Measurements from ENCODE around the gene CYP19A1. TPM values are rescaled to one million over a fixed set of nuclear protein-coding genes. Genes with fewer than 3 reads are reported as not detected.

CYP19A1 gene
- total and polyA plus RNA-seq, 10 of the 15 experiments (the other 5 are each of a cell fraction or from before 2014, with no cell fraction given) = 0.08 to 1.8 (median 0.70) TPM

DNA sequence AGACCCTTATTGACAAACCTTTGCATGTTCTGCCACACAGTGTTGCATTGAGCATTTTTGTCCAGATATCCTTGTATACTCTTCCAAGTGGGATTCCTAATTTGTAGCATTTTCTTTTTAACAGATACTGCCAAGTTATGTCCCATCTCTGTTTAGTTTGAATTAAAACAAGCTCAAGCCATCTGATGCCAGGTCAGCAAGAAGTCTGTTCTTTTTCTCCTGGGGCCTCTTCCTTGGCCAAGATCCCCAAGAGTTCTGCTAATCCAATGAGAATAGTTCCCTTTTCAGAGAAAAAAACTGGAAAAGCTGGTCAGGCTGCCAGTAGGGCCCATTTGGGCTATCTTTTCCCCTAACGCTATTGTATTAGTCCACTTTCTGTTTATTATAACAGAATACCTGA is 32.9 kb upstream of the CYP19A1 start:
- in situ Hi-C loops (cut with MboI) (no loop called here), intact Hi-C loops (cut with micrococcal nuclease; ENCODE audit: unreplicated experiment) (no loop called here)
- CTCF ChIA-PET = interaction anchor here (0.6 to 1.7 kb wide), 3 partner anchors 9 to 550 kb away, joined by 3 to 7 read pairs (median 4); no protein-coding TSS in a partner anchor
- Histone ChIP-seq H3K4me1 (ENCODE audit: control insufficient read depth, insufficient read depth, low read length) (peaks cover 4% of the 10 kb centered on the region), H4K20me1 (ENCODE audit: control insufficient read depth, insufficient read depth) (no peaks in the 10 kb centered on the region), H2AFZ (ENCODE audit: control insufficient read depth, low read depth, low read length) (no peak overlapping the region), H3K79me2 (ENCODE audit: control insufficient read depth, insufficient read depth, low read length) (no peaks in the 10 kb centered on the region), H3K27me3 (replicated peaks in 1 of 2; ENCODE audit: control insufficient read depth in 2 of 2, insufficient read depth in 2 of 2, low read length in 1 of 2) (peaks cover 0 to 3% of the 10 kb centered on the region in 2 experiments; a peak in 2 of 4 replicates), H3K4me3 (no peak overlapping the region), H3K27ac (ENCODE audit: control insufficient read depth, insufficient read depth) (no peak overlapping the region), H3K36me3 (ENCODE audit: control insufficient read depth in 2 of 2, insufficient read depth in 2 of 2, low read length in 1 of 2) (no peaks in the 10 kb centered on the region), H3K4me2 (ENCODE audit: control insufficient read depth, insufficient read depth) (no peak overlapping the region), H3K9me3 (replicated peaks; ENCODE audit: control insufficient read depth, insufficient read depth, low read length) (no peaks in the 10 kb centered on the region), H3K9ac (ENCODE audit: control insufficient read depth, insufficient read depth, low read length) (no peak overlapping the region)
- DNase-seq (ENCODE audit: low read depth, low spot score) = no peak
- RAD21 ChIA-PET (ENCODE audit: unreplicated experiment) = interaction anchor here (2.2 kb wide), 1 partner anchor 10 kb away, joined by 10 read pairs; no protein-coding TSS in a partner anchor
- TF ChIP-seq STAT1 (conservative IDR thresholded peaks at IDR 0.05) = no peak
- TF ChIP-seq SIX5 (IDR thresholded peaks at IDR 0.05; ENCODE audit: low read depth, low read length, severe bottlenecking) = no peak
- TF ChIP-seq POLR2AphosphoS5 (IDR thresholded peaks at IDR 0.05; ENCODE audit: low read length) = no peak
- TF ChIP-seq YBX1 (IDR thresholded peaks at IDR 0.05) = no peak
- TF ChIP-seq SRF (IDR thresholded peaks at IDR 0.05; ENCODE audit: low read depth in 2 of 2, low read length in 2 of 2) = no peak
- TF ChIP-seq, protein P1, sequence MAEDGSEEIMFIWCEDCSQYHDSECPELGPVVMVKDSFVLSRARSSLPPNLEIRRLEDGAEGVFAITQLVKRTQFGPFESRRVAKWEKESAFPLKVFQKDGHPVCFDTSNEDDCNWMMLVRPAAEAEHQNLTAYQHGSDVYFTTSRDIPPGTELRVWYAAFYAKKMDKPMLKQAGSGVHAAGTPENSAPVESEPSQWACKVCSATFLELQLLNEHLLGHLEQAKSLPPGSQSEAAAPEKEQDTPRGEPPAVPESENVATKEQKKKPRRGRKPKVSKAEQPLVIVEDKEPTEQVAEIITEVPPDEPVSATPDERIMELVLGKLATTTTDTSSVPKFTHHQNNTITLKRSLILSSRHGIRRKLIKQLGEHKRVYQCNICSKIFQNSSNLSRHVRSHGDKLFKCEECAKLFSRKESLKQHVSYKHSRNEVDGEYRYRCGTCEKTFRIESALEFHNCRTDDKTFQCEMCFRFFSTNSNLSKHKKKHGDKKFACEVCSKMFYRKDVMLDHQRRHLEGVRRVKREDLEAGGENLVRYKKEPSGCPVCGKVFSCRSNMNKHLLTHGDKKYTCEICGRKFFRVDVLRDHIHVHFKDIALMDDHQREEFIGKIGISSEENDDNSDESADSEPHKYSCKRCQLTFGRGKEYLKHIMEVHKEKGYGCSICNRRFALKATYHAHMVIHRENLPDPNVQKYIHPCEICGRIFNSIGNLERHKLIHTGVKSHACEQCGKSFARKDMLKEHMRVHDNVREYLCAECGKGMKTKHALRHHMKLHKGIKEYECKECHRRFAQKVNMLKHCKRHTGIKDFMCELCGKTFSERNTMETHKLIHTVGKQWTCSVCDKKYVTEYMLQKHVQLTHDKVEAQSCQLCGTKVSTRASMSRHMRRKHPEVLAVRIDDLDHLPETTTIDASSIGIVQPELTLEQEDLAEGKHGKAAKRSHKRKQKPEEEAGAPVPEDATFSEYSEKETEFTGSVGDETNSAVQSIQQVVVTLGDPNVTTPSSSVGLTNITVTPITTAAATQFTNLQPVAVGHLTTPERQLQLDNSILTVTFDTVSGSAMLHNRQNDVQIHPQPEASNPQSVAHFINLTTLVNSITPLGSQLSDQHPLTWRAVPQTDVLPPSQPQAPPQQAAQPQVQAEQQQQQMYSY (CRISPR knock-in tag; IDR thresholded peaks at IDR 0.05) = no peak
- no peak for TF ChIP-seq GABPA (IDR thresholded peaks at IDR 0.05; ENCODE audit: low read depth)
- TF ChIP-seq TCF7 (IDR thresholded peaks at IDR 0.05; ENCODE audit: borderline replicate concordance) = no peak
- POLR2A ChIA-PET = no interaction called here
- SMC1A ChIA-PET (ENCODE audit: uncharacterized antibody, unreplicated experiment) = no interaction called here
- 47% methylated on average over 1 of the region's 1 CpG for WGBS (ENCODE audit: insufficient coverage, insufficient replicate concordance, low lambda C conversion rate, missing lambda C conversion rate)
- no peak for ATAC-seq
- BruUV-seq (replicated peaks) = no TSS peak
- FAIRE-seq = no peak
